NT2/D1 (cell line): Measurements from ENCODE around the gene DRICH1.

Experiments used
- YY1 ChIP-seq: IDR thresholded peaks from 2 replicates; pipeline ENCODE4 v1.6.1; 2011; ENCODE audit not compliant: insufficient read length, insufficient read depth
- ZNF274 ChIP-seq: IDR thresholded peaks from 2 replicates; pipeline ENCODE4 v1.6.1; 2011; ENCODE audit warnings: mild to moderate bottlenecking, low read depth, low read length

DNA sequence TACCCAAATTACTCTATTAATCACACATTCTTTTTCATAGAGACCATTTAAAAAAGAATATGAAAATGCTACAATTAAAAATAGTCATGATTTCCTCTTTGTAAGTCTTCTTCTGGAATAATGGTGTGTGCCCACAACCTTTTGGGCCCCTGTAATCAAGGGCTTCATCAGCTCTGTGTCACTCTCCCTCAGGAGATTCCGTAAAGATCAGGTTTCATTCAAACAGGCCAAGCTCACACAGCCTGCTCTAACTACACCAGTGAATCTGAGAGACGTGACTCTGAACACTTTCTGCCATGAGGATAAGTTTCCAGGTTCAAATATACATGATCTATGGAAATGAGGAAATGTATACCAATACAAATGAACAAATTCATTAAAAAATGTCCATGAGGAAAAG lies 9.5 kb downstream of the DRICH1 start:
- TF ChIP-seq YY1 (no peak), ZNF274 (no peak)
